ENCODE results near the gene KIF19.
A peak's percentile ranks its signal among the peaks of the same experiment; 100 is the strongest.

The KIF19 gene

GRCh38 chr17:74351552-74352210 lies 25.7 kb downstream of the KIF19 start:
- in situ Hi-C loops (cut with MboI; ENCODE audit: low pct_unique_long_range_greater_than_20kb, low sequenced_read_pairs, unreplicated experiment): loop anchor here (10.0 kb wide), 1 partner anchor 47 kb away; no protein-coding TSS in a partner anchor
- TF ChIP-seq, protein P1, sequence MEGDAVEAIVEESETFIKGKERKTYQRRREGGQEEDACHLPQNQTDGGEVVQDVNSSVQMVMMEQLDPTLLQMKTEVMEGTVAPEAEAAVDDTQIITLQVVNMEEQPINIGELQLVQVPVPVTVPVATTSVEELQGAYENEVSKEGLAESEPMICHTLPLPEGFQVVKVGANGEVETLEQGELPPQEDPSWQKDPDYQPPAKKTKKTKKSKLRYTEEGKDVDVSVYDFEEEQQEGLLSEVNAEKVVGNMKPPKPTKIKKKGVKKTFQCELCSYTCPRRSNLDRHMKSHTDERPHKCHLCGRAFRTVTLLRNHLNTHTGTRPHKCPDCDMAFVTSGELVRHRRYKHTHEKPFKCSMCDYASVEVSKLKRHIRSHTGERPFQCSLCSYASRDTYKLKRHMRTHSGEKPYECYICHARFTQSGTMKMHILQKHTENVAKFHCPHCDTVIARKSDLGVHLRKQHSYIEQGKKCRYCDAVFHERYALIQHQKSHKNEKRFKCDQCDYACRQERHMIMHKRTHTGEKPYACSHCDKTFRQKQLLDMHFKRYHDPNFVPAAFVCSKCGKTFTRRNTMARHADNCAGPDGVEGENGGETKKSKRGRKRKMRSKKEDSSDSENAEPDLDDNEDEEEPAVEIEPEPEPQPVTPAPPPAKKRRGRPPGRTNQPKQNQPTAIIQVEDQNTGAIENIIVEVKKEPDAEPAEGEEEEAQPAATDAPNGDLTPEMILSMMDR (IDR thresholded peaks at IDR 0.05; ENCODE audit: extremely low read depth, insufficient read depth, missing control alignments): no peak
- no peak for DNase-seq (ENCODE audit: low spot score)

- in situ Hi-C loops (cut with MboI; ENCODE audit: low pct_unique_long_range_greater_than_20kb, low sequenced_read_pairs, unreplicated experiment): loop anchor here (10.0 kb wide), 1 partner anchor 49 kb away; no protein-coding TSS in a partner anchor
- TF ChIP-seq, protein P1 (IDR thresholded peaks at IDR 0.05; ENCODE audit: extremely low read depth, insufficient read depth, missing control alignments): no peak
- DNase-seq (ENCODE audit: low spot score): no peak
Observed at GRCh38 chr17:74353446-74354060, 27.5 kb downstream of the KIF19 start.

- peak; percentile 88 for DNase-seq (ENCODE audit: low spot score)
- TF ChIP-seq, protein P1 (IDR thresholded peaks at IDR 0.05; ENCODE audit: extremely low read depth, insufficient read depth, missing control alignments): peak; percentile 93
- in situ Hi-C loops (cut with MboI; ENCODE audit: low pct_unique_long_range_greater_than_20kb, low sequenced_read_pairs, unreplicated experiment): loop anchor here (10.0 kb wide), 1 partner anchor 49 kb away; no protein-coding TSS in a partner anchor
Observed at GRCh38 chr17:74354123-74354522, 28.1 kb downstream of the KIF19 start.

- TF ChIP-seq, protein P1 (IDR thresholded peaks at IDR 0.05; ENCODE audit: extremely low read depth, insufficient read depth, missing control alignments): no peak
- in situ Hi-C loops (cut with MboI; ENCODE audit: low pct_unique_long_range_greater_than_20kb, low sequenced_read_pairs, unreplicated experiment): loop anchor here (10.0 kb wide), 1 partner anchor 50 kb away; no protein-coding TSS in a partner anchor
Observed at GRCh38 chr17:74354561-74354960, 28.5 kb downstream of the KIF19 start.

GRCh38 chr17:74355065-74355464 lies 29.0 kb downstream of the KIF19 start:
- in situ Hi-C loops (cut with MboI; ENCODE audit: low pct_unique_long_range_greater_than_20kb, low sequenced_read_pairs, unreplicated experiment): loop anchor here (10.0 kb wide), 1 partner anchor 50 kb away; no protein-coding TSS in a partner anchor
- DNase-seq (ENCODE audit: low spot score): no peak
- TF ChIP-seq, protein P1 (IDR thresholded peaks at IDR 0.05; ENCODE audit: extremely low read depth, insufficient read depth, missing control alignments): no peak

More at GRCh38 chr17:74354561-74354960, 28.5 kb downstream of the KIF19 start:
- DNase-seq (ENCODE audit: low spot score): no peak

DNA sequence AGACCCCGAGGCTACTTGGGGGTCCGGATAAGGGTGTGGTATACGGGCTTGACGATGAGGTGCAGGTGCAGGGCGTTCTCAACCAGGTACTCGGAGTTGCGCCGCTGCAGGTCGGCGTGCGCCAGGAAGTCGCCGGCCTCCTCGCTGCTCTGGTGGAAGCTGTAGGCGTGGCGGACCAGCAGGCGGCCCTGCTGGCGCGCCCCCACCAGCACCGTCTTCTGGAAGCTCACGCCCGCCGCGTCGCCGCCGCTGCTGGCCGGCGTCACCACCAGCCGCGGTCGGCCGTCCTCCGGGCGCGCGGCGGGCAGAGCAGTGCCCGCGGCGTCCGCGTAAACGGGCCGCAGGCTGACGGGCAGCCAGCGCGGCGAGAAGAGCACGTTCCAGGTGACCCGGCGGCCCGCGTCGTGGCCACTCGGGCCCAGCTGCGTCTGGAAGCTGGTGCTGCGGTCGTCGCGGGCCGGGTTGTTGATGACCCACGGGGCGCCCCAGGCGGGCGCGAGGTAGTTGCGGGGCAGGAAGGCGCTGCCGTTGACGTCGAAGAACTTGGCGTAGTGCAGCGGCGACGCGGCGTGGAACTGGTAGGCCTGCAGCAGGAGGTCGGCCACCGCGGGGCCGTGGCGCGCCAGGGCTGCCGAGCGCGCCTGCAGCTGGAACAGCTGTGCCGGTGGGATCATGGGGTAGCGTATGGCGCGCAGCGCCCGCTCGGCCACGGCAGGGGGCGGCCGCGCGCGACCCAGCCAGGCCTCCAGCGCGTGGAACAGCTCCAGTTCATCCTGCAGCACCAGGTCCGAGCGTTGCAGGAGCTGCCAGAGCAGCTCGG lies 30.8 kb downstream of the KIF19 start:
- in situ Hi-C loops (cut with MboI; ENCODE audit: low pct_unique_long_range_greater_than_20kb, low sequenced_read_pairs, unreplicated experiment): loop anchor here (10.0 kb wide), 1 partner anchor 52 kb away; no protein-coding TSS in a partner anchor
- no peak for DNase-seq (ENCODE audit: low spot score)
- TF ChIP-seq, protein P1 (IDR thresholded peaks at IDR 0.05; ENCODE audit: extremely low read depth, insufficient read depth, missing control alignments): no peak
